ENCODE data around the gene TAP2.
"Not testable (repeated sequence)": the region's sequence is repeated elsewhere in the genome, so short reads cannot be mapped to it uniquely, and the experiment has no call there.

TAP2 gene

DNA sequence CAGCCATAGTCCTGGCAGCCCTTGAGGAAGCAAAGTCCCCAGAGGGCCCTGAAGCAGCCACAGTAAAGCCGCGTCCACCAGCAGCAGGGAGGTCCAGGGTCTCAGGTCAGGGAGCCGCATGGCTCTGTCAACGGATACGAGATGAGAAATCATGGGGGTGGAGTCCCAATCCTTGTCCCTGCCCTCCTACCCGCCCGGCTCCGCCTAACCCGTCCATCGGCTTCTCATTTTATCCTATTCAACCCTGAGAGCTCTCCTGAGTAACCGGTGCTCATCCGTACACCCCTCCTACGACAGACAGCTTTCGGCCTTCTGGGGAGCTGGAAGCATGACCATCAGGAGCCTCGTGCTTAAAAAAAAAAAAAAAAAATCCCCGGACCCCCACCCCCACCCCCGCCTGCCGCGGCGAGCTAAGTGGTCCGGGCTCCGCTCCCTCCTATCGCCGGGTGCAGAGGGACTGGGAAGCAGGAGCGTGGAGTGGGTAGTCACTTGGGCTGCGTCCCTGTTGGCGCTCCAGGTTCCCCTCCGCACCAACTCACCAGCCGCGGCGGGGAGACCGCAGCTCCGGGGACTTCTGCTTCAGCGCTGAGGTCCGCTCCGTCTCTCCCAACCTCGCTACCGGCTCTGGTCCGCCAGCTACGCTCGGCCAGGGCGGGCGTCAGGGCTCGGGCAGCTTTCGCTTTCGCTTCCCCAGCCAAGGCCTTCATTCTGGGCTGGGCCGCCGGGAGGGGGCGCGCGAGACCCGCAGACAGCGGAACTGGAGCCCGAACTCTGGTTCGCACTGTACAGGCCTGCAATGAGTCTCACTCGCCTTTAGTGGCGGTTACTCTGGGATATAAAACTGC, at the start of gene TAP2:
TSS of gene TAP2 (minus strand) at position 626 of the 845 bp plus-strand sequence. CDS start at position 120, 506 bp downstream.
- DNase-seq (ENCODE audit: low spot score): peak; percentile 89

DNA sequence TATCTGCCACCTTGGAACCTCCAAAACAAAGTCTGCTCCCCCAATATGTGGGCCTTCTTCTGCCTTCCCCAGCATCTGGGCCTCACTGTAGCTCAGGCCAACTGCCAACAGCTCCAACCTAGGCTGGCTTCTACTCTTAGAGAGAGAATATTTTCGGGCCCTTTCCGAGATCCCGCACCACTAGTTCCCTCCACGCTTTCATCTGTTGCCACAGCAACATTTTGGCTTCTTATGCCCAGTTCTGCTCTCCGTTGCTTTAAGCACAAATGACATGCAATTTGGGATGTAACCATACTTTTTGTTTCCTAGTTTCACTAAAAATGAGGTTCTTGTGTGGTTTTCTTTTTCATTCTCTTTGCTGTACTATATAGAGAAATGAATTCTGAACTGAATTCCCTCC, 49.1 kb upstream of the TAP2 start:
- no peak for DNase-seq (ENCODE audit: low spot score)

DNA sequence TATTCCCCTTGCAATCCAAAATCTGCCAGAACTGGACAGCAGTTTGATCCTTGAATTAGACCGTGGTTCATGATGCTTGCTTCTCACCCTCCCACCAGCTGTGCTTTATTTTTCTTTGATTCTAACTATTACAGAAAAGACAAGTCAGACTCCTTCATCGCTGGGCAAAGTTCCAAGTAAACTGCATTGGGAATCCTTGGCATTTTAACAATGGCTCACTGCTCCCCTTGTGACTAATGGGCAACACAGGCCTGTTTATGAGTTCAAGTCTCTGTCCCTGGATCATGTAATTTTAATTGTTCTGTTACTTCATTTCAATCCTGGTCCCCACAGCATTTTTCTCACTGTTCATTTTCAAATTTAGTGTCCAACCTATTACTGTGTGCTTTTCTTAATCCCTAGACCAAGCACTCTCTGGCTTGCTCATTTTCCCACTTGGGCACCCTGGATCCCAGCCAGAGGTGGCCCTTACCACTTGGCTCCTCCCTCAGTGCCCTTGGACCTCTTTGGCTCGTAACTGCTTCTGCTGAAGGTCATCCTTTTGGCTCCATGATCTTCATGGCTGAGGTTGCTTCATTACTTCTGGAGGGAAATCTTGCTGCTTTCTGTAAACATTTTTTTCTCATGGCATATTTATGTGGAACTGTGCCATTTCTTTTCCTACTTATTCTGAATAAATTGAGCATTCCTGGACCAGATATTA, 48.3 kb upstream of the TAP2 start:
- peak; percentile 44 for DNase-seq (ENCODE audit: low spot score)

DNA sequence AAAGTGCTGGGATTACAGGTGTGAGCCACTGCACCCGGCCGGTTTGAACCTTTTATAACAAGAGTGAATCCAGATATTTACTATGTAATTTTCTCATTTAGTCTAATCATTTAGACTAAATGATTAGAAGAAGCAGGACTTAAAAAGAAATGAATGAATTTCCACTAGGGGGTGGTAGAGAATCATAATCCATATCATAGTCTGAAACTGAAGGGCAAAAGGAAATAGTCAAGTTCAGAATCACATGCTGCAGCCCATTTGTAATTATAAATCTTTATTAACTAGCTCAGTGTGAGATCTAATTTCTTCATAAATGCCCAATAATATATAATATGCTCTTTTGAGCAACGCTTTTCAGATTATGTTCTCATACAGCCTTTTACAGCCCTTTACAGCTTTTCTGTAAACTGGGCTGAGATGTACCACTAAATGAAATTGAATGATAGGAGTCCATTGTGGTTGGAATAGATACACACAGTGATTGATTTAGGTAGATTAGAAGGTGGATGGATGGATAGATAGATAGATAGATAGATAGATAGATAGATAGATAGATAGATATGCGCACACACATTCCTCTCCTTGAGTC, 47.3 kb upstream of the TAP2 start:
- DNase-seq (ENCODE audit: low spot score): peak; percentile 70

DNA sequence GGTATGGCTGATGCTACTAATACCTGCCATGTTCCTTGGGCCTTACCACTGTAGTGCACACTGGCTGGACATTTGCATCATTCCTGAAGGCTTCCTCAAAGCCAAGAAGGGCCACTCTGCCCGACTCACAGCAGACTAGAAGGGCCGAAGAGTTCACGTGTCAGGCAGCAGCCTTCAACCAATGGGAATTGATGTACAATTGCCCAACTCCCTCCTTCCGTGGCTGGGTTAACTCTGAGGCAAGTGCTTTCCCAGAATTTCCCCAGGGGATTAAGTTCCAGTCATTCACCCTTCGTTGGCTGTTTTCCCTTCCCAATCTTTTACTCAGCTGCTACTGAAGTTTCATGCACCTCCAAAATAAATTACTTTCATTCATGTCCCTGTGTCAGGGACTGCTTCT, 45.2 kb upstream of the TAP2 start:
- no peak for DNase-seq (ENCODE audit: low spot score)

DNA sequence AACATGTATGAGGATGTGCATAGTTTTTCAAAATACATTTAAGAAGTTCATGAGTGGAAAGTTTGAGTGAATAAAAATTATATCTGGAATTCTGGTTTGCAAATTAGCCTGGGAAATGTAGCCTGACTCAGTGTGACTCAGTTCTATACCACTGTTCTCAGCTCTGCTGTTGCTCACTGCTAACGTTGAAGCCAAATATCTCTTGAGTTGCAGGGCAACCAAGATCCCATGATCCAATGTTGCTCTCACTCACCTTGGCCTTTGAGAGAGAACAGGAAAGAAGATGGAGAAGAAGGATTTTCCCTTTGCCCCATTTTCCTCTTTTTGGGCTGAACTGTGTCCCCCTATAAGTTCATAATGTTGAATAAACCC, 44.3 kb upstream of the TAP2 start:
- peak; percentile 10 for DNase-seq (ENCODE audit: low spot score)

DNA sequence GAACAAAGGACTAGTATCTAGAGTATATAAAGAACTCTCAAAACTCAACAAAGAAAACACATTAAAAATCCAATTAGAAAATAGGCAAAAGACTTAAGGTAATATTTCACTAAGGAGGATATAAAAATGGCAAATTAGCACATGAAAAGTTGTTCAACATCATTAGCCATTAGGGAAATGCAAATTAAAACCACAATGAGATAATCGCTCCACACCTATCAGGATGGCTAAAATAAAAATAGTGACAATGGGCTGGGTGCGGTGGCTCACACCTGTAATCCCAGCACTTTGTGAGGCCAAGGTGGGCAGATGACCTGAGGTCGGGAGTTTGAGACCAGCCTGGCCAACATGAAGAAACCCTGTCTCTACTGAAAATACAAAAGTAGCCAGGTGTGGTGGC, 42.4 kb upstream of the TAP2 start:
- DNase-seq (ENCODE audit: low spot score): not testable (repeated sequence)

DNA sequence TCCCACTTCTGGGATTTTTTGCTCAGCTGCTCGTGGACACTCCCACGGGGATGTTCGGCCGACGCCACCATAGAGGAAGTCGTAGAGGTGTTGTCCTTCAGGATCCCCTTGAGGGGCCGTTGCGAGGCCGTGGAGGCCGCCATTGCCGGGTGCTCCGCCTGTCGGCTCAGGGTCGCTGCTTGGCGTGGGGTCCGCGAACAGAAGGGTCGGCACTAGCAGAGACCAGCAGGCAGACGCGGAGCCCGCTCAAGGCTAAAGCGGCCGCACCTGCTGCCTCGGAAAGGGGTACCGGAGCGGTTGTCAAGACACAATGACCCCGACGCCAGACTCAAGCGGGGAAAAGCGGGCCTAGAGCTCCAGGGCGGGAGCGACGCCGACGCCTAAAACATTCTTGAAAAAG, 41.2 kb upstream of the TAP2 start:
- no peak for DNase-seq (ENCODE audit: low spot score)

DNA sequence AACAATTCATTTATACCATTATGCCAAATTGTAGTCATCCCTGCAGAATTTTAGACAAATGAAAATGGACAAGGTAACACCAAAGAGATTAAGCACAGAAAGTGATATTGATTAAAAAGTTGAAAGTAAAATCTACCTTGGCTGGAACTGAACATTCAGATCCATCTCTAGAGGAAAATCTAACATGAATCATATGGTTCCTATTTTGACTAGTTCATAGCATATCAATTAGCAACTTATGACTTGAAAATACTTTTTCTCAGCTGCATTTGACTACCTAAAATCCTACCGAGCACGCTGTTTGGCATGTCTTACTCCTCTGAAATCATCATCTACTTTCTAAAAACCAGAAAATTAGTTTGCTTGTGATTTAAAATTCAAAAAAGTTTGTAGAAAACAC, 38.1 kb upstream of the TAP2 start:
- DNase-seq (ENCODE audit: low spot score): no peak

DNA sequence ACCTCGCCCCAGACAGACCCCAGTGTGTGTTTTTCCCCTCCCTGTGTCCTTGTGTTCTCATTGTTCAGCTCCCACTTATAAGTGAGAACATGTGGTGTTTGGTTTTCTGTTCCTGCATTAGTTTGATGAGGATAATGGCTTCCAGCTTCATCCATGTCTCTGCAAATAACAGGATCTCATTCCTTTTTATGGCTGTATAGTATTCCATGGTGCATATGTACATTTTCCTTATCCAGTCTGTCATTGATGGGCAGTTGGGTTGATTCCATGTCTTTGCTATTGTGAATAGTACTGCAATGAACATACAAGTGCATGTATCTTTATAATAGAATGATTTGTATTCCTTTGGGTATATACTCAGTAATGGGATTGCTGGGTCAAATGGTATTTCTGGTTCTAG, 35.4 kb upstream of the TAP2 start:
- not testable (repeated sequence) for DNase-seq (ENCODE audit: low spot score)

DNA sequence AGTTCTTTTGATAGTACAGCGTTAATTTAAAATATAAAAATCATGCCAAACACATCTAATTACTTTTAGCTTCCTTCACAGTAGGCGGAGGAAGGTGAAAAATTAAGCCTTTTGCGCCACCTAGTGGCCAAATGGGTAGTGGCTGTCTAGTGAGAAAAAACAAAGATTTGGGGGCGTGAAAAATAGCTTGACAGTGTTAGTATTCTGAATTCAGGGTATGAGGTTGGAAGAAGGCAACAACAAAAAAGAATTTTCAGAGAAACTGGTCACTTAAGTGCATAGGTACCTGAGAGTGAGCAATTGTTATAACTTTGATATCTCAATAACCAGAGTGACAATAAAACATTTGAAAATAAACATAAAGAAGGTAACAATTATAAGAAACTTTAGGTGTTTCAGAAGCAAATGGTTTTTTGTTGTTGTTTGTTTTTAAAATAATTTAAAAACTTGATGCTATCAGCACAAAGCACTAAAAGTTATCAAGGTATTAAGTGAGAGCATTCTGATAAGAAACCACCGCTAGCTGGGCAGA, 29.8 kb upstream of the TAP2 start:
- DNase-seq (ENCODE audit: low spot score): peak; percentile 72

DNA sequence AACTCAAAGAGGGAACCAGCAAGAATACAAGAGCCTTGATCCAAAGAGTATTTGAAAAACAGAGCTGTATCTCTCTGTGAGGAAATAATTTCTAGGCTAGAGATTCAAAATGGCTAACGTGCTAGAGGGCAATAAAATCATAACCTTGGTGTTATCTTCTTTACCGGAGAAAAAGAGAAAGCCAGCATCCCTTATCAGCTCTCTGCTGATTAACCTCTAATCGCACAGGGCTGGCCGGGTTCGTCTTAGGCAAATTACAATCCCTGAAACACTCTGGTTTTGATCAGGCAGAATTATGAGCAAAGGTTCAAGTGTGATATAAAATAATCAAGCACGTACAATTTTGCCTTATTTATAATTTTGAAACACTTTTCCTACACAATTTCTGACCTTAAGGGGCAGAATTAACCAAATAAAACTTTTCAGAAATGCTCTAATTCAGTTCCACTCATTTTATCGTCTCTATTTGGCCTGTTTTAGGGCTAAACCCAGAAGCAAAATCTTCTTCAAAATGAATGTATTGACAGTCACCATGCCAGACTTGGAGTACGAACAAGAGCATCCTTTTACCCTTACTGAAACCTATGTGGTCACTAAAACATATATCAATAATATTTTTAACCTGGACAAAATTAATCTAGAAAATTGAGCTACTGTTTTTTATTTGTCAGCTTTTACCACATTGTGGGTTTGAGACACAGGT, 29.2 kb upstream of the TAP2 start:
- no peak for DNase-seq (ENCODE audit: low spot score)

DNA sequence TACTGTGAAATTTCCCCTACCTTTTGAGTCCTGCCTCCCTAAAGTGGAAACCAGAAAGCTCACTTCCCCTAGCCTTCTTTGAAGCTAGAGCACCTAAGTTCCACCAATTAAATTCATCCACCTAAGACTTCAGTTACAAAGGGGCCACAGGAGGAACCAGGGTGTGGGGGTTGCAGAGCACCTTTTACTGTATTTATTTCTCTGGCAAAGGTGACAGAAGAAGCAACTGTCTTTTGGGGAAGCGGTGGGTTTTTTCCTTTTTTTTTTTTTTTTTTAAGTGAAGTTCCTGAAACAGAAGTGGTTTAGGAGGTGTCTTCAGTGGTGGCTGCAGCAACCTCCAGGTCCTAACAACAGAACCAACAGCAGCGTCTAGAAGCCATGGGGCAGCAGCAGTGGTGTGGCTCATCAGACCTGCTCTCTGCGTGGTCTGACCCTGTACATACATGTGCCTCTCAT, 28.5 kb upstream of the TAP2 start:
- no peak for DNase-seq (ENCODE audit: low spot score)

DNA sequence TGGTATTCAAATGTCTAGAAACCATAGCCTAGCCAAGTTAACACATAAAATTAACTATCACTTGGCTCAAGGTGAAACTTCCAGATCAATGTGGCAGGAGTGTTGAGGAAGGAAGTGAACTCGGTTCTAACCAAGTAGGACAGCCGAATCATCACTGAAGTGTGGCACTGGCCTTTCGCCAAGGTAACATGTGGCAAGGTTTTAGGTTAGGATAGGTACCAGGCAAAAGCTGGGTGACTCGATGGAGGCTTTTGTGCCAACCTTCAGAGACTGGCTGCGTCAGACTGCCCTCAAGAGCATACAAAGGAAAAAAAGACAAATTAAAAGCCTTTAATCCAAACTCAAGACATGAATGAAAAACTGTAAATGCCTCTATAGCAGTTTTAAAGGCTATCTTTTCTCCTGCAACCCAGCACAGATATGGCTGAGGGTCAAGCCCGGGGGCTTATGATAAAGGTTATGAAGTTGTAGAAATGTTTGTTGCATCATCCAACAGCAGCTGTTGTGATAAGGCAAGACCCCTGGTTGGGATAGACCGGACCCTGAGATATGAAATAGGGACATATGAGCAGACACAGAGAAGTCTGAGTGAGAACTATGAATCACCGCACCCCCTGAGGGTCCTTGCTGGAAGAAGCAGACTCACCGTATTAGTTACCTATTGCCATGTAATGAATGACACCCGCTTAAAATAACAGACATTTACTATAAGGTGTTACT, 27.3 kb upstream of the TAP2 start:
- DNase-seq (ENCODE audit: low spot score): no peak

DNA sequence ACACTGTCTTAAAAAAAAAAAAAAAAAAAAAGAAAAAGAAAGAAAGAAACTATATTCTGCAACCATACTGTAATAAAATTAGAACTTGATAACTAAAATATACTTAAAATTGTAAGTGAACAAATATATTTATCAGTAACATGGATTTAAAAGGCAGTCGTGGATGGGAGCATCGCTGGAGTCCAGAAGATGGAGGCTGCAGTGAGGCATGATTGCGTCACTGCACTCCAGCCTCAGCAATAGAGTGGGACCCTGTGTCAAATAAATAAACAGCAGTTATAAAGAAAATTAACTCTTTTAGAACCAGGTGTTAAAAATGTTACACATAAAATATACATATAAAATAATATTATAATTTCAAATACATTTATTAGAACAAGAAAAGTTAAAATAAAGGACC, 24.2 kb upstream of the TAP2 start:
- no peak for DNase-seq (ENCODE audit: low spot score)

DNA sequence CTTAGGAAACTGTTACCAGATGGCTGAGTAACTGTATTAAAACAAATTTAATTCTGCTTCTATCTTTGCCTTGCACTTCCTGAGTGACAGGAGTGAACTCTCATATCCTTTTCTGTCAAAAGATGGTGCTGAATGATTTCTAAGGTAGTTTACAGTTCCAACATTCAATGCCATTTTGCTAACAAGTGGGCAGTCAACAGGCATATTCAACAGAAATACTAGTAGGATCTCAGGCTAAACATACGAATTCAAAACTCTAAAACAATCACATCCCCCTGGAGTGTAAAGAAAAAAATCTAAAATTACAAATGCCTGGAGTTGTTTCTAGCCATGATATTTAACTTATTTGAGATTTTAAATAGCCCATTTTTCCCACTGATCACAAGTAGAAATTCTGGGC, 22.1 kb upstream of the TAP2 start:
- DNase-seq (ENCODE audit: low spot score): no peak

DNA sequence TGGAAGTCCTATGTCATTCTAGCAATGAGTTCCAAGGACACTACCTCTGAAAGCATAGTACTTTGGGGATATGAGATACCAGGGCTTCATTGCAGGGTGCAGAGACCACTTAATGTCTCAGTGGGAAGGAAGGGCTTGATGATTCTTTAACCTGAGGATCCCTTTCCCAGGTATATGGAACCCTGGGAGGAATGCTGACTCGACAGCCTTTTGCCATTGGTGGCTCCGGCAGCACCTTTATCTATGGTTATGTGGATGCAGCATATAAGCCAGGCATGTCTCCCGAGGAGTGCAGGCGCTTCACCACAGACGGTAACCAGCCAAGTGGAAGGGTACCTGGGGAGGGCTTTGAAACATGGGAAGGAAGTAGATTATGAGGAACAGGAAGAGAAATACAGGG, 19.7 kb upstream of the TAP2 start:
- DNase-seq (ENCODE audit: low spot score): no peak

DNA sequence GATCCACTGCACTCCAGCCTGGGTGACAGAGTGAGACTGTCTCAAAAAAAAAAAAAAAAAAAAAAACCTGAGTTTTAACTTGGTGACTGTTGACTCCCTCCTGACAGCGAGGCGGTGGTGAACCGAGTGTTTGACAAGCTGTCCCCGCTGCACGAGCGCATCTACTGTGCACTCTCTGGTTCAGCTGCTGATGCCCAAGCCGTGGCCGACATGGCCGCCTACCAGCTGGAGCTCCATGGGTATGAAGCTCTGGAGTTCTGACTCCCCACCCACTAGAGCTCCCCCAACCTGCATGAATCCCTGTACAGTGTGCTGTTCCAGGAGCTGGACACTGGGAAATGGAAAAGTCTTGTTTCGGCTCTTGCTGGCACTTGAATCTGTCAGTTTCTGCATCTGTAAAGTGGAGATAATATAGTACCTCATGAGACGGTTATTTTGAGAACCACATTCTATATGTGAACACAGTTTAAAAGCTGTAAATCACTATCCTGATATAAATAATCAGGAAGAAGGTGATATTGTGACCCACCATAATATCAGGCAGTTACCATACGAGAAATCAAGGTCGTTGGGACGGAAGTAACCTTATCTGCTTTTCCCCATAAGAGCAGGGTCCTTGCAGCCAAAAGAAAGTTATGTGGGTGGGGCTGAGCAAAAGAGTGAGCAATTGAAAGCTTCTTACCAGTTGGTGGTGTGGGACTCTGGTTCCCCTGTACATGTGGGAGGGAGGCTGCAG, 18.8 kb upstream of the TAP2 start:
- DNase-seq (ENCODE audit: low spot score): no peak

DNA sequence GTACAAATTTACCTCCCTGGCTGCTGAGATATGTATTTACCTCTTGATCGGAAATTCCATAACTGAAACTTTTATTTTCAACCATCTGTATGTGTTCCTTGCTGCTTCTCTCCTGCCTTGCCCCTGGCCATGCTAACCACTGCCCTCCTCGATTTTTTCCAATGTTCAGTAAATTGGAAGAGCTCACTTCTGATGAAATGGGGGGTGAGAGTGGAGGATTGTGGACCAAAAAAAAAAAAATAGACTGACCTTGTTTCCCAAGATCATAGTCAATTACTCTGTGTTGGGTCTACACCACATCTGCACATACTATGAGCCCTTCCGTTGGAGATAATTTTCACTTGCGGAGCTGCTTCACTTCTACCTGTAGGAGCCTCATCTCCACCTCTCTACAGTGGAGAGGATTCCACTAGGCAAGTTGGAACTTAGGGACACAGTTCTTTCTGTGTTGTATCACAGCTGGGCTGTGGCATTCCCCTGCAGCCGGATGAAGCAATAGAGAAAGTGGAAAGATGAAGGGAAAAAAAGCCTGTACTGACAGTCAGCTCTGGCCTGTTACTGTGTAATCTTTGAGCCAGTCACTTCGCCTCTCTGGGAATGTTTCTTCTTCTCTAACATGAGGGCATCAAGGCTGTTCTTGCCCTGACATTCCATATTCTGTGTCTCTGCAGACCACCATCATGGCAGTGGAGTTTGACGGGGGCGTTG, 17.1 kb upstream of the TAP2 start:
- no peak for DNase-seq (ENCODE audit: low spot score)
